ENCODE results near the gene CRIM1. TPM values are rescaled to one million over a fixed set of nuclear protein-coding genes. Genes with fewer than 3 reads are reported as not detected.

CRIM1 gene
- polyA plus RNA-seq, 3 donors from 2014 or later, result 1.9 to 3.3 (median 3.0) TPM

DNA sequence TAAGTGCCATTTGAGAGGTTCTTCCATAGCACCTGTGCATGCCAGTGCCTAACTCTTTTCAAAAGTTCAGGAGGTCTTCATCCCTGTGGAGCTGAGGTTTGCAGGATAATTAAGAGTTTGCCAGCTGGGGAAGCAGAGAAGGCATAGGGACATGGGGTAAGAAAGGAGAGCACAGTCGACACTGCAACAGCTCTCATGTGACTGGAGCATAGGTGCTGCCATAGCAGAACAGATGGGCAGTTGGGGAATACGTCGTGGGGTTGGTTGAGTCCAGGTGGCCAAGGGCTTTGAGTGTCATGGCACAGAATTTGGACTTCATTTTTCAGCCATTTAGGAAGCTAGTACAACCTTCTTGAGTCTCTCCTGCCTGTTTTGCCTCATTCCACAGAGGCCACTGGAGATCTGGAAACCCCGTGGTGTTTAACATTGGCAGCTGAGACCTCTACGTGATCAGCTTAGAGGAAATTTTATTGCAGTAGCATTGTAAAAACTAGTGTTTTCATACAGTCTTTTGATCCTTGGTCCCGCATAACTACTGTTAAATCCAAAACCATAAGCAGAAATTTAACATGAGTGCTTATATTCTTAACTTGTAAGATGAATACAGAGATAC lies 65.1 kb downstream of the CRIM1 start:
- no peak for DNase-seq
- H3K9me3 Mint-ChIP-seq, result no peaks in the 10 kb centered on the region
- peaks cover 0 to 2% (median 1%) of the 10 kb centered on the region in 3 donors for H3K27me3 Mint-ChIP-seq (ENCODE audit: low read depth in 3 of 3)
- peaks cover 0 to 3% (median 0%) of the 10 kb centered on the region in 3 donors for H3K36me3 Mint-ChIP-seq
- no peaks in the 10 kb centered on the region for H3K4me1 Mint-ChIP-seq
- H3K27ac Mint-ChIP-seq, result no peak overlapping the region
- H3K4me3 Mint-ChIP-seq, result no peak overlapping the region

DNA sequence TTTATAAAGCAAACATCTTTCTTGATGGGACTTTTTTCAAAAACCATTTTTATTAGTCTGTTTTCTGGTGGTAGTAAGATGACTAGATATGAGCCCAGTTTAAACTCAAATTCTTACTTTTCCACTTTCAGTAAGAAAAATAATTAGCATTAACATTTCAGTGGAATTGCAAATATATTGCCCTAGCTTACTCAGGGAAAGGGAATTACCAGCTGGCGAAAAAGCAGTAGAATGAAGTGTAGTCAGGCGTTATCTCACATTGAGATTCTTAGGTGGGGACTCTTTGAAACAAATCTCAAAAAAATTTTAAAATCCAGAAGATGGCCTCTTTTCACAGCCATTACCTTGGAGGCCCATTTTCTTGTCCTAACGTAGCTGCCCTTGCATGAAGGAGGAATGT lies 65.8 kb downstream of the CRIM1 start:
- Mint-ChIP-seq H3K27ac (no peak overlapping the region), H3K4me3 (no peak overlapping the region), H3K9me3 (no peaks in the 10 kb centered on the region), H3K27me3 (ENCODE audit: low read depth in 3 of 3) (peaks cover 0 to 2% (median 1%) of the 10 kb centered on the region in 3 donors), H3K36me3 (peaks cover 0 to 3% (median 0%) of the 10 kb centered on the region in 3 donors), H3K4me1 (no peaks in the 10 kb centered on the region)
- DNase-seq, result no peak

DNA sequence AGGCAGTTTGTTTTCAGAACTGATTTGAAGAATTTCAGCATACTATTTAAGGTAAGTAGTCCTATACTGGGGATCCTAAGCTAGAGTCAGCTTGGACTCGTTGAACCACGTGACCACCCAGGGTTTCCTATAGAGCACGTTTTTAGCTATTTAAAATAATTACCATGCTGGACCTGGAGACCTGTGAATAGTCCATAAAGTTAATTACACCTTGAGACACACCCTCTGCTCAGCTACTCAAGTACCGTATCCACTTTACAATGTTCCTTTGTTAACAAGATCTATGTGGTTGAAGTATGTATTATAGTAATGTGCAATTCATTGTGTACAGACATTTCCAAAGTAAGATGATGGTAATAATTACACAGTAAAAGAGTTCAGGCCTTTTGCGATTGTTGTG lies 67.6 kb downstream of the CRIM1 start:
- H3K9me3 Mint-ChIP-seq, result no peaks in the 10 kb centered on the region
- H3K27ac Mint-ChIP-seq, result no peak overlapping the region
- peaks cover 0 to 2% (median 1%) of the 10 kb centered on the region in 3 donors for H3K27me3 Mint-ChIP-seq (ENCODE audit: low read depth in 3 of 3)
- no peaks in the 10 kb centered on the region for H3K36me3 Mint-ChIP-seq
- H3K4me1 Mint-ChIP-seq, result no peaks in the 10 kb centered on the region
- H3K4me3 Mint-ChIP-seq, result no peak overlapping the region
- no peak for DNase-seq

DNA sequence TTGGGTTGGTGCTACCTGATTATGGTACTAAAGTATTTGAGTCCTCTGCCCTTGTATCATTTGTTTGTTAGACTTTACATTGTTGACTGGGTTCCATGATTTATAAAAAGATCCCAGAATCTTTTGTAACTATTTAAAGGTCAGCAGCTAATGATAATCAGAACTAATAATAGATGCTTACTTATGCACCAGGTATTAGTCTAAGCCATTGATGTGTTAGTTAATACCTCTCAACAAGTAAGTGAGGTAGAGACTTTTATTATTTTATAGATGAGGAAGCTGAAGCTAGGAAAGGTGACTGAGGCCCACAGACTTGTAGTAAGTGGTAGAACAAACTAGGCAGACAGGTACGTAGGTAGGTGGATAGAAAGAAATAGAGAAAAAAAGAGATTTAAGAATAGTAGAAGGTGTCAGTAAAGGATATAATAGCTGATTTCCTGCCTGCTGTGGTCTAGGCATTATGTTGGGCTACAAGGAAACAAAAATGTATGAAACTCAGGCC lies 68.1 kb downstream of the CRIM1 start:
- Mint-ChIP-seq H3K4me1 (no peaks in the 10 kb centered on the region), H3K27me3 (ENCODE audit: low read depth in 3 of 3) (peaks cover 0 to 2% (median 1%) of the 10 kb centered on the region in 3 donors), H3K9me3 (no peaks in the 10 kb centered on the region), H3K27ac (no peak overlapping the region), H3K36me3 (no peaks in the 10 kb centered on the region), H3K4me3 (no peak overlapping the region)
- no peak for DNase-seq

DNA sequence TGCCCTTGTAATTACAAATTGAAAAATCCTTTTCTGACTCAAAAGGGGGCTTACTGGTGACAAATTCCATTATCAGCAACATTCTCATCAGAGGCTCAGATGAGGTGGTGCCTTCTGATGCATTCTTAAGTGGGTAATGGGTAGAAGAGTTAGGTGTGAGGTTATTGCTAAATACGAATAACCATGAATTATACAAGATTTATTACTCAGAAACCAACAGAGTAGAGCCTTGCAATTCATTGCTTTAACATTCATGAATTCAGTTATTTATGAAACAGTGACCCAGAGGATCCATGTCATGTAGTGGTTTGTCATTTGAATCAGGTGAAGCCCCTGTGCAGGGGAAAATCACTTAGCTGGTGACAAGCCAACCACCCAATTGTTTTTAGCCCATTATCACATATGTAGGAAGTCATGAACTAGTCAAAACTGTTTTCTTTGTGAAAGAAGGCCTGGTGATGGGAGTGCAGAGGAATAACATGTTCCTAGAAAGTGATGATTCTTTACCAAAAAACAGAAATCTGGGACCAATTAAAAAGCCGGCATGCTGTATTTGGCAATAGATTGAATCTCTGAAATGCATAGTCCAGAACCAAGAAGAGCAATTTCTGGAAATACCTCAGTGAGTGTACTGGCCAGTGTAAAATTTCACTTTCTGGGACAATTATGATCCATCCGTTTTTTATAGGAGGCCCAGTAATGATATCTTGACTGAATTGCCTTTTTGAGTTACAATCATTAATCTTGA lies 70.2 kb downstream of the CRIM1 start:
- no peaks in the 10 kb centered on the region for H3K36me3 Mint-ChIP-seq
- H3K4me3 Mint-ChIP-seq, result no peak overlapping the region
- no peaks in the 10 kb centered on the region for H3K9me3 Mint-ChIP-seq
- no peaks in the 10 kb centered on the region for H3K4me1 Mint-ChIP-seq
- H3K27me3 Mint-ChIP-seq (ENCODE audit: low read depth in 3 of 3), result peaks cover 0 to 1% (median 0%) of the 10 kb centered on the region in 3 donors
- no peak overlapping the region for H3K27ac Mint-ChIP-seq
- DNase-seq, result no peak

DNA sequence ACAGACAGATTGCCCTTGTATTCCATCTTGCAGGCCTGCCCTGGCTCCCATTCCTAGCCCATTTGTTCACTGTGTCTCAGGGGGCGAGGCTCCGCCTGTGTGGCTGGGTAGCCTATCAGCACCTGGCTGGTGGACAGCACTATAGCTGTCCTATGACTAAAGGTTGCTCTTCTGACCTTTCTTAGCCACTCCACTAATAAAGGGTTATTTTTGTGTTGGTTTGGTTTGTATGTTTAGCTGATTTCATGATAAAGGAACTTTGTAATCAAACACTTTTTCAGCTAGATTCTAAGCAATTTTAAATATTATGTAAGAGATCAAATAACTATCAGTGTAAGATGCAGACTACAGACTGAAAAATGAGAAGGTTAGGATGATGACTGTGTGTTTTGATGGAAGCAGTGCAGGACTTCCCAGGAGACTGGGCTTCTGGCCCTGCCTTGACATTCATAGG lies 72.2 kb downstream of the CRIM1 start:
- DNase-seq, result no peak
- Mint-ChIP-seq H3K27ac (no peak overlapping the region), H3K9me3 (no peaks in the 10 kb centered on the region), H3K4me3 (no peak overlapping the region), H3K36me3 (no peaks in the 10 kb centered on the region), H3K4me1 (no peaks in the 10 kb centered on the region), H3K27me3 (ENCODE audit: low read depth in 3 of 3) (peaks cover 0 to 1% (median 0%) of the 10 kb centered on the region in 3 donors)

DNA sequence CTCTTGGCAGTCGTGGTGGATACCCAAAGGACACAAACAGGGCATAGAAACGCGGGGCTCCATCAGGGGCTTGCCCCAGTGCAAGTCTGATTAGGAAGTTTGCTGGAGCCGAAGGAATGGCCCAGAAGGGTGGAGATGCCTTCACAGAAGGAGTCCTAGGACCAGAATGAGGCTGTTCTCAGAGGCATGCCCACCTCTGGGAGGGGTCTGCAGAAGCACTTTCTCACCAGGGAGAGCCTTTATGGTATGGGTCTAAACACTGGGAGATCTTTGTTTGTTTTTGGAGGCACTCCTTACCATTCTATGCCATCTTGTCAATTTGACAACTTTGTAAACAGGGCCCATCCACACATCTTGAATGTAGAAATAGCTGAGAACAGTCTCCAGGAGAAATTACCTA lies 75.0 kb downstream of the CRIM1 start:
- Mint-ChIP-seq H3K27ac (peak overlapping the region in 2 of 6 donors; percentile 5 to 48), H3K9me3 (no peaks in the 10 kb centered on the region), H3K4me3 (no peak overlapping the region), H3K4me1 (no peaks in the 10 kb centered on the region), H3K27me3 (ENCODE audit: low read depth in 3 of 3) (no peaks in the 10 kb centered on the region), H3K36me3 (no peaks in the 10 kb centered on the region)
- DNase-seq, result no peak

DNA sequence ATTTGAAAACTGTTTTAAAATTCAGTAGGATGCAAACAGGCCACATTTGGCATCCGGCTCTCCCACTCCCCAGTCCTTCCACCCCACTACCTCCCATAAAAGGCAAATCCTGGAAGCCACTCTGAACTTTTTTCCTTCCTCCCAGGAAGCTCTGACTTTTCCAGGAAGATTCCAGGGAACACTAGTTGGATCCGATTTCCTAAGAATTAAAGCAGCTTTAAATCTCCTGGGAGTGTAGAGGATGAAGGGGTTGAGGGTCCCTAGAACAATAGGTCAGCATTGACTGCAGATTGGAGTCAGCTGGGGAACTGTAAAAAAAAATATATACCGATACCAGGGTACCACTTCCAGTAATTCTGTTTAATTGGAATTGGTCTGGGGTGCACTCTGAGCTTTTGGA lies 76.9 kb downstream of the CRIM1 start:
- no peak for DNase-seq
- Mint-ChIP-seq H3K4me1 (no peaks in the 10 kb centered on the region), H3K27ac (no peak overlapping the region), H3K27me3 (ENCODE audit: low read depth in 3 of 3) (no peaks in the 10 kb centered on the region), H3K36me3 (peaks cover 0 to 3% (median 0%) of the 10 kb centered on the region in 3 donors), H3K4me3 (no peak overlapping the region), H3K9me3 (no peaks in the 10 kb centered on the region)

DNA sequence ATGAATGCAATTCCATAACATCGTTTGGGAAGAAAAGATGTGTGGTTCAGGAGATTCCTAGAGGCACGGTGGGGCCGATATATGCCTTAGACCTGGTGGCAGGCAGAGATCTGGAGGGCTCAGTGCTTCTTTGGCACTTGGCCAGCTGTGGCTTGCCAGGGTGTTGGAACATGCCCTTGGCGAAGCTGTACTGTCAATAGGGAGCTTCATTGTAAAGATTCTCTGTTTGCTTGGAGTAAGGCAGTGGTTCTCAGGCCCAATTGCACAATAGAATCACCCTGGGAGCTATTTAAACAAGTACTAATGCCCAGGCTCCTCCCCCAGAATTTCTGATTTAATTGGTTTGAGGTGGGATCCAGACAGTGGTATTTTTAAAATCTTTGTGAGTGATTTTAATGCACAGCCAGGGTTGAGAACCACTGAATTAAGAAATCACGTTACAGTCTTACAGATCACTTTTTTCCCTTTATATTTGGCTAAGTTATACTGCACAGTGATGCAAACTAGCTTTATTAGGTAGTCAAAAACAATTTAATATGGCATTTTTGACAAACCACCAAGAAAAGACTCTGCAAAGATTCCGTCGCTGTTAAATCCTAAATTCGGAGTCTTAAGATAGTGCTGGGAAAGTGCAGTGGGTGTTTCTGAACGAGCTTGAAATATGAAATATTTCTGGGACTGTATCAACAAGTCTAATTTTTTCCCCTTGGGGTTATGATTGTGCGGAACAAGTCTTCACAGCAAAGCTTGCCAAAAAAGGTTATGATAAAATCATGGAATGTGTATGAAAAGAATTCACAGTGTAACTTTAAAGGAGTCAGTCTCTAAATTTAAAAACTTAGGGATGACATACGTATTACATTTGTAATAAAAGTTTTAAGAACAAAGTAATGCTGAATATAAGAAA lies 78.0 kb downstream of the CRIM1 start:
- peaks cover 0 to 3% (median 0%) of the 10 kb centered on the region in 3 donors for H3K36me3 Mint-ChIP-seq
- no peaks in the 10 kb centered on the region for H3K4me1 Mint-ChIP-seq
- DNase-seq, result no peak
- H3K27ac Mint-ChIP-seq, result no peak overlapping the region
- H3K27me3 Mint-ChIP-seq (ENCODE audit: low read depth in 3 of 3), result no peaks in the 10 kb centered on the region
- no peaks in the 10 kb centered on the region for H3K9me3 Mint-ChIP-seq
- no peak overlapping the region for H3K4me3 Mint-ChIP-seq

DNA sequence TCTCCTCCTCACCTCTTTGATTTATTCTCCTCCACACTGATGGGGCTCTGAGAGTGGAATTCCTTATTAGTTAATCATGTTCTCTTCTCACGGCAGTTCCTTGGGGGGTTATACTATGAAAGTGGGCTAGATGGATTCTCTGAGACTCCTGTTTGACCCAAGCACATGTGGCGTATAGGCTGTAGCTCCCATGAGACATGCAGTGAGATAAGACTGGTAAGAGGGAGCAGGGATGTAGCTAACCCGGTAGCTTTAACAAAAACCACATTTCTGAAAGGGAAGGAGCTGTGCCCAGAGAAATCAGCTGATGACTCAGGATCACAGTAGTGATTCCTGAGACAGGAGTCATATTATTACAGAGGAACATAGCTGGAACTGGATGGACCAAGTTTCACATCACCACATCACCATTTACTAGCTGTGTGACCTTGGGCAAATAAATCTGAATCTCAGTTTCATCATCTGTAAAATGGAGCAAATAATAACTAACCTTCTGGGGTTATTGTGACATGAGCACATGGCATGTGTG lies 82.9 kb downstream of the CRIM1 start:
- peaks cover 16% of the 10 kb centered on the region in 2 donors for H3K4me1 Mint-ChIP-seq

DNA sequence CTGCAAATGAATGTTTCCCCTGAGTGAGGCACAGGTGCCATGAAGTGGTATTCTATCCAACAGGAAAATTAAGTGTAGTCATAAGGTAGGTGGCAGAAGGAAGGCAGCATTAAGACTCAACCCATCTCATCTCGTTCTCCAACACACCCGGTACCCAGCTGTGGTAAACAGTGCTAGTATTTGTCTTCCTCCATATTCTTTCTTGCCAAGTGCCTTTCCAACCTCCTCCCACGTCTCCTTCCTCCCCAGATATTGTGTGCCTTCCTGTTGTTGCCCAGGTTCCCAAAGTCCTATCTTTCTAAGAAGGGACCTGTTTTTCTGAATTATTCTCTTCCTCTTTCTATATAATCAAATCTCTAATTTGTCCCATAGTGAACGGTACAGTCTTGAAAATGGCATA lies 83.5 kb downstream of the CRIM1 start:
- Mint-ChIP-seq H3K4me1 (peaks cover 16% of the 10 kb centered on the region in 2 donors), H3K27me3 (ENCODE audit: low read depth in 3 of 3) (no peaks in the 10 kb centered on the region), H3K27ac (no peak overlapping the region), H3K9me3 (no peaks in the 10 kb centered on the region), H3K36me3 (peaks cover 8 to 12% (median 11%) of the 10 kb centered on the region in 3 donors), H3K4me3 (no peak overlapping the region)
- no peak for DNase-seq

More for the DNA sequence above, 82.9 kb downstream of the CRIM1 start:
- Mint-ChIP-seq H3K27ac (peak overlapping the region in 2 of 6 donors; percentile 43 to 54), H3K4me3 (no peak overlapping the region), H3K9me3 (no peaks in the 10 kb centered on the region), H3K27me3 (ENCODE audit: low read depth in 3 of 3) (no peaks in the 10 kb centered on the region), H3K36me3 (peaks cover 3 to 11% (median 9%) of the 10 kb centered on the region in 3 donors)
- no peak for DNase-seq

DNA sequence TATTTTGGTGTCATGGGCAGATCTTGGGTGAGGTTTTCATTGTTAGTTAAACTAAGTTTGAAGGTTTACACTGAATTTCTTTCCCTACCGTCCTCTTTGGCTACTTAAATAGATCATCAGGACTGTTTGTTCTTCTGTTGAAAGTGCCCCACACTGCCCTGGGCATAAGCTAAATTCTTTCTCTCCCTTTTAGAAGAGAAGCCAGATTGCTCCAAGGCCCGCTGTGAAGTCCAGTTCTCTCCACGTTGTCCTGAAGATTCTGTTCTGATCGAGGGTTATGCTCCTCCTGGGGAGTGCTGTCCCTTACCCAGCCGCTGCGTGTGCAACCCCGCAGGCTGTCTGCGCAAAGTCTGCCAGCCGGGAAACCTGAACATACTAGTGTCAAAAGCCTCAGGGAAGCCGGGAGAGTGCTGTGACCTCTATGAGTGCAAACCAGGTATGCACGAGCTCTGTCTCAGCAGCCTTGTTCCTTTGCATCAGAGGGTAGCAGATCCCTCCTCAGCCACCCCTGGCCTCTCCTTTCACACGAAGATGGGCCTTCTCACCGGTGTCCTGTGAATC lies 85.6 kb downstream of the CRIM1 start:
- H3K27ac Mint-ChIP-seq, result peak overlapping the region in 3 of 6 donors; percentile 18 to 59 (median 34)
- peaks cover 17 to 23% (median 18%) of the 10 kb centered on the region in 3 donors for H3K36me3 Mint-ChIP-seq
- DNase-seq, result no peak
- H3K4me3 Mint-ChIP-seq, result peak overlapping the region in 4 of 5 donors; percentile 16 to 82 (median 62)
- peaks cover 16% of the 10 kb centered on the region in 2 donors for H3K4me1 Mint-ChIP-seq
- no peaks in the 10 kb centered on the region for H3K27me3 Mint-ChIP-seq (ENCODE audit: low read depth in 3 of 3)
- H3K9me3 Mint-ChIP-seq, result no peaks in the 10 kb centered on the region

DNA sequence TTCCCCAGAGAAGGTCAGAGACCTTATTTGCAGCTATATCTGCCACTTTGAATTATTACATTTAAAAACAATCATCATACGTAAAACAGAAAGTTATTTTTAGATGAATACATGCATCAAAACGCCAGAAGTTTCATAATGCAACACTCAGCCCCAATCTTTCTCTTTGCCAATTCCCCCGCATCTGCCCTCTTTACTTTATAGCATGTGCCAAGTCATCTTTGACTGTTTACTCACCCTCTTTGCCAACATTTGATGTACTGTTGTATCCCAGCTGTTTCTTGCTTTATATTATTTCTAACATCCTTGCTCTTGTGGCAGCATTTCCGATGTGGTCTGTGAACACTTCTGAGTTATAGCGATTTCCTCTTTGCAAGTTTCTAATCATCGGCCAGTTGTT lies 86.2 kb downstream of the CRIM1 start:
- Mint-ChIP-seq H3K27ac (peak overlapping the region in 5 of 6 donors; percentile 13 to 71 (median 59)), H3K9me3 (no peaks in the 10 kb centered on the region), H3K4me1 (peaks cover 16% of the 10 kb centered on the region in 2 donors), H3K36me3 (peaks cover 17 to 22% (median 21%) of the 10 kb centered on the region in 3 donors), H3K27me3 (ENCODE audit: low read depth in 3 of 3) (no peaks in the 10 kb centered on the region), H3K4me3 (peak overlapping the region; percentile 49 to 82 (median 56))
- DNase-seq, result no peak

All from immature natural killer cell (primary cell).